LNCAP (cell line): ENCODE measurements around the gene ANO8.

Source experiments
- TF ChIP-seq, protein P1 (sequence below): fragments of 450-650 bp; IDR thresholded peaks from 2 replicates; pipeline ENCODE4 v1.5.1; 2017; ENCODE audit warnings: mild to moderate bottlenecking

The ANO8 gene

DNA sequence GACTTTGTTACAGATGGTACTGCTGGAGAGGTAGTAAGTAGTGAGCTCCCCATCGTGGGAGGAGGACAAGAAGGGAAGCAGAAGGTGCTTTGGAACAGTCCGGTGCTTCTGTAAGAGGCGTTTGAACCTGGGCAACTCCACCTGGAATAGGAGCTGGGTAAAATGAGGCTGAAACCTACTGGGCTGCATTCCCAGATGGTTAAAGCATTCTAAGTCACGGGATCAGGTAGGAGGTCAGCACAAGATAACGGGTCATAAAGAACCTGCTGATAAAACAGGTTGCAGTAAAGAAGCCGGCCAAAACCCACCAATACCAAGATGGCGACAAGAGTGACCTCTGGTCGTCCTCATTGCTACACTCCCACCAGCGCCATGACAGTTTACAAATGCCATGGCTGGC is 47.9 kb downstream of the ANO8 start:
- TF ChIP-seq, protein P1, sequence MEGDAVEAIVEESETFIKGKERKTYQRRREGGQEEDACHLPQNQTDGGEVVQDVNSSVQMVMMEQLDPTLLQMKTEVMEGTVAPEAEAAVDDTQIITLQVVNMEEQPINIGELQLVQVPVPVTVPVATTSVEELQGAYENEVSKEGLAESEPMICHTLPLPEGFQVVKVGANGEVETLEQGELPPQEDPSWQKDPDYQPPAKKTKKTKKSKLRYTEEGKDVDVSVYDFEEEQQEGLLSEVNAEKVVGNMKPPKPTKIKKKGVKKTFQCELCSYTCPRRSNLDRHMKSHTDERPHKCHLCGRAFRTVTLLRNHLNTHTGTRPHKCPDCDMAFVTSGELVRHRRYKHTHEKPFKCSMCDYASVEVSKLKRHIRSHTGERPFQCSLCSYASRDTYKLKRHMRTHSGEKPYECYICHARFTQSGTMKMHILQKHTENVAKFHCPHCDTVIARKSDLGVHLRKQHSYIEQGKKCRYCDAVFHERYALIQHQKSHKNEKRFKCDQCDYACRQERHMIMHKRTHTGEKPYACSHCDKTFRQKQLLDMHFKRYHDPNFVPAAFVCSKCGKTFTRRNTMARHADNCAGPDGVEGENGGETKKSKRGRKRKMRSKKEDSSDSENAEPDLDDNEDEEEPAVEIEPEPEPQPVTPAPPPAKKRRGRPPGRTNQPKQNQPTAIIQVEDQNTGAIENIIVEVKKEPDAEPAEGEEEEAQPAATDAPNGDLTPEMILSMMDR, result no peak

DNA sequence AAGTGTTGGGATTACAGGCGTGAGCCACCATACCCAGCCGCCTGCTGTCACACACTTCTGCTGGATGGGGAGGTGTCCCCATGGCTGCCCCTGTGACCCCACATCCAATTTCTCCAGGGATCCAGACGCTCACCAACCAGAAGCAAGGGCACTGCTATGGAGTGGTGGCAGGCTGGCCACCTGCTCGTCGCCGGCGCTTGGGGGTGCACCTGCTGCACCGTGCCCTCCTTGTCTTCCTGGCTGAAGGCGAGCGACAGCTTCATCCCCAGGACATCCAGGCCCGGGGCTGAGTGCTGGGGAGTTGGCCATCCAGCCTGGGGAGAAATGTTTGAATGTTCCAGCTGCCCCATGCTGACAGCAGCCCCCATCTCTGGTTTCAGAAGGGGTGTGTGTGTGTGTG is 48.4 kb downstream of the ANO8 start:
- TF ChIP-seq, protein P1, result no peak

DNA sequence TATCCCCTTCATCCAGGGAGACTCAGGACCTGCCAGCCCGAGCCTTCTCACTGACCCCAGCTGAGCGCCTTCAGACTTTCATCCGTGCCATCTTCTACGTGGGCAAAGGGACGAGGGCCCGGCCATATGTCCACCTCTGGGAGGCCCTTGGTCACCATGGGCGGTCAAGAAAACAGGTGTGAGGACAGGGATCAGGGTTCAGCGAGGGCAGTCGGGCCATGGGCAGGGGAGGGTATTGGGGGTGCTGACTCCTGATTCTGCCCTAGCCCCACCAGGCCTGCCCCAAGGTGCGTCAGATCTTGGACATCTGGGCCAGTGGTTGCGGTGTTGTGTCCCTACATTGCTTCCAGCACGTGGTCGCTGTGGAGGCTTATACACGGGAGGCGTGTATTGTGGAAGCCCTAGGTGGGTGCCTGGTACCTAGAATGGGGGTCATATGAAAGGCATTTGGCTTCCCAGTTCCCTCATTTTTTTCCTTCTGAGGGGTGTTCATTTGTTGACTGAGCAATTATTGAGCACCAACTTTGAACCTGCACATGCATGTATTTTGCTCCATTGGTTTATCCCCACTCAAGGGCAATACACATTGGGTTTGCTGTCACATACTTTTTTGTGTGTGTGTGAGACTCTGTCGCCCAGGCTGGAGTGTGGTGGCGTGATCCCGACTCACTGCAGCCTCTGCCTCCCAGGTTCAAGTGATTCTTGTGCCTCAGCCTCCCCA is 49.1 kb downstream of the ANO8 start:
- TF ChIP-seq, protein P1, result no peak

DNA sequence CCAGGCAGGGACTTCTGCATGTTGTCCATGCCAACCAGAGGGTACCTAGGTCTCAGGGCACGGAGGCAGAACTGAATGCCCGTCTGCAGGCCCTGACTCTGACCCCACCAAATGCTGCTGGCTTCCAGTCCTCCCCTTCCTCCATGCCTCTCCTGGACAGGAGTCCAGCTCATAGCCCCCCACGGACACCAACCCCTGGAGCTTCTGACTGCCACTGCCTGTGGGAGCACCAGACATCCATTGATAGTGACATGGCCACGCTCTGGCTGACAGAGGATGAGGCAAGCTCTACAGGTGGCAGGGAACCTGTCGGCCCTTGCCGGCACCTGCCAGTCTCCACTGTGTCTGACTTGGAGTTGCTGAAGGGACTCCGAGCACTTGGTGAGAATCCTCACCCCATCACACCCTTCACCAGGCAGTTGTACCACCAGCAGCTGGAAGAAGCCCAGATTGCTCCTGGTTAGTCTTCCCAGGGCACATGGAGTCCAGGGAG is 51.1 kb downstream of the ANO8 start:
- TF ChIP-seq, protein P1, result no peak

- TF ChIP-seq, protein P1, result peak; percentile 89
Measured at GRCh38 chr19:17282488-17283125, 52.0 kb downstream of the ANO8 start.

- TF ChIP-seq, protein P1, result no peak
Measured at GRCh38 chr19:17281391-17282304, 53.0 kb downstream of the ANO8 start, which contains the start of gene ANKLE1. TSS of gene ANKLE1 (plus strand) at chr19:17281901. CDS start at chr19:17281921, 20 bp downstream.

DNA sequence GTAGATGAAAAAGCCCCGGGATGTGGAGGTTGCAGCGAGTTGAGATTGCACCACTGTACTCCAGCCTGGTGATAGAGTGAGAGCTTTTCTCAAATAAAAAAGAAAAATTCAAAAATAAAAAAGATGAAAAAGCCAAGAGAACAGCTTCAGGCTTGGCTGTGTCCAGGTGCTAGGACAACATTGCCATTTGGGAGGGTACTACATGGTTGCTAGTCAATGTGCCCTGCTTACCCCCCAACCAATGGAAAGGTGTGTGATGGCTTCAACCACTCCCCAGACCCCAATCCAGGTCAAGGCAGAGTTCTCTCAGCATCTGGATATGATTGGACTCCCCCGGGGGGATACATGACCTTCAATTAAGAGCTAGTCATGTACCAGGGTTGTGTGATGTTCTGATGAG is 55.2 kb downstream of the ANO8 start:
- TF ChIP-seq, protein P1, result no peak
